Neural cell (in vitro differentiated cells): Measurements from ENCODE around the gene KIAA2012. TPM values are rescaled to one million over a fixed set of nuclear protein-coding genes. Genes with fewer than 3 reads are reported as not detected.
A peak's percentile ranks its signal among the peaks of the same experiment; 100 is the strongest.

ENCODE experiments used
- H2AFZ ChIP-seq: fragments of 200-600, 300-800 bp; sonication (generic), shearing (Covaris generic); 2 replicates; pipeline ENCODE4 v1.6.0; 2014; ENCODE audit warnings: low read depth, mild to moderate bottlenecking, antibody characterized with exemption, low read length, moderate library complexity
- H3F3A ChIP-seq: fragments of 200-600 bp; shearing (Covaris generic); 2 replicates; pipeline ENCODE4 v1.6.1; 2016; ENCODE audit warnings: mild to moderate bottlenecking, moderate library complexity, mixed read lengths, antibody characterized with exemption, low read length; ENCODE audit not compliant: insufficient read depth, poor library complexity, severe bottlenecking
- H3K27ac ChIP-seq: fragments of 200-600, 300-800 bp; sonication (generic), shearing (Covaris generic); 2 replicates; pipeline ENCODE4 v1.5.1; 2014; ENCODE audit warnings: mild to moderate bottlenecking, low read length, moderate library complexity
- H3K27me3 ChIP-seq: fragments of 300-800, 200-600 bp; sonication (generic), shearing (Covaris generic); 2 replicates; pipeline ENCODE4 v1.6.0; 2014; ENCODE audit warnings: mild to moderate bottlenecking, low read depth, low read length, moderate library complexity; ENCODE audit not compliant: insufficient read depth
- H3K36me3 ChIP-seq: fragments of 300-800, 200-600 bp; sonication (generic), shearing (Covaris generic); 2 replicates; pipeline ENCODE4 v1.5.1; 2014; ENCODE audit warnings: mild to moderate bottlenecking, antibody characterized with exemption, low read length, moderate library complexity; ENCODE audit not compliant: insufficient read depth
- H3K4me2 ChIP-seq: fragments of 300-800, 200-600 bp; sonication (generic), shearing (Covaris generic); 2 replicates; pipeline ENCODE4 v1.6.0; 2014; ENCODE audit warnings: mild to moderate bottlenecking, low read length
- H3K4me3 ChIP-seq: fragments of 300-800, 200-600 bp; sonication (generic), shearing (Covaris generic); 2 replicates; pipeline ENCODE4 v1.5.1; 2014; ENCODE audit warnings: mild to moderate bottlenecking, low read length, moderate library complexity
- H3K79me2 ChIP-seq: fragments of 200-600 bp; shearing (Covaris generic); replicated peaks from 2 replicates; pipeline ENCODE4 v1.6.0; 2014; ENCODE audit warnings: mild to moderate bottlenecking, low read length, moderate library complexity; ENCODE audit not compliant: insufficient read depth
- H3K9ac ChIP-seq: fragments of 300-800, 200-600 bp; sonication (generic), shearing (Covaris generic); 2 replicates; pipeline ENCODE4 v1.6.1; 2016; ENCODE audit warnings: mild to moderate bottlenecking, low read length, mixed read lengths
- H3K9me2 ChIP-seq: fragments of 200-600 bp; shearing (Covaris generic); 2 replicates; pipeline ENCODE4 v1.6.1; 2016; ENCODE audit warnings: mild to moderate bottlenecking, low read length, mixed read lengths; ENCODE audit not compliant: insufficient read depth
- H3K9me3 ChIP-seq: fragments of 200-600, 300-800 bp; sonication (generic), shearing (Covaris generic); 2 replicates; pipeline ENCODE4 v1.6.1; 2016; ENCODE audit warnings: mild to moderate bottlenecking, mixed run types, low read length, moderate library complexity, mixed read lengths
- H4K20me1 ChIP-seq: fragments of 200-600 bp; shearing (Covaris generic); 2 replicates; pipeline ENCODE4 v1.6.1; 2016; ENCODE audit warnings: mild to moderate bottlenecking, mixed run types; ENCODE audit not compliant: insufficient read depth
- CTCF ChIP-seq: fragments of 450-650 bp; IDR thresholded peaks from 2 replicates; pipeline ENCODE4 v1.5.1; 2014; ENCODE audit warnings: antibody characterized with exemption, mild to moderate bottlenecking, moderate library complexity; ENCODE audit not compliant: poor library complexity, severe bottlenecking
- EP300 ChIP-seq: fragments of 450-650 bp; conservative IDR thresholded peaks from 2 replicates; pipeline ENCODE4 v1.6.1; 2014; ENCODE audit warnings: antibody characterized with exemption, mild to moderate bottlenecking, moderate library complexity; ENCODE audit not compliant: poor library complexity, severe bottlenecking
- EZH2 ChIP-seq: fragments of 200-600, 300-800 bp; shearing (Covaris generic), sonication (generic); IDR thresholded peaks from 2 replicates; pipeline ENCODE4 v1.6.1; 2014; ENCODE audit warnings: antibody characterized with exemption, low read length, borderline replicate concordance, mild to moderate bottlenecking; ENCODE audit not compliant: insufficient read depth, poor library complexity, severe bottlenecking
- MXI1 ChIP-seq: fragments of 450-650 bp; conservative IDR thresholded peaks from 2 replicates; pipeline ENCODE4 v1.6.1; 2014; ENCODE audit warnings: antibody characterized with exemption, mild to moderate bottlenecking; ENCODE audit not compliant: poor library complexity, severe bottlenecking
- POLR2AphosphoS5 ChIP-seq: IDR thresholded peaks from 2 replicates; pipeline ENCODE4 v1.6.1; 2012
- RAD21 ChIP-seq: fragments of 450-650 bp; conservative IDR thresholded peaks from 2 replicates; pipeline ENCODE4 v1.6.1; 2014; ENCODE audit warnings: antibody characterized with exemption, mild to moderate bottlenecking, moderate library complexity
- REST ChIP-seq: IDR thresholded peaks from 2 replicates; pipeline ENCODE4 v1.6.1; 2012; ENCODE audit warnings: borderline replicate concordance
- SMC3 ChIP-seq: fragments of 450-650 bp; conservative IDR thresholded peaks from 2 replicates; pipeline ENCODE4 v1.6.1; 2014; ENCODE audit warnings: antibody characterized with exemption, mild to moderate bottlenecking, moderate library complexity; ENCODE audit not compliant: poor library complexity
- polyA plus RNA-seq: library from polyadenylated mRNA; depleted of rRNA; stranded (reverse); fragments of >200 nt; gene quantifications from 2 replicates; pipeline ENCODE4 v1.2.3, GENCODE V29; 2014

The KIAA2012 gene
- polyA plus RNA-seq, 1 donor from 2014 or later = not detected

- H3K4me3 ChIP-seq = no peak overlapping the region
- no peaks in the 10 kb centered on the region for H3K9me2 ChIP-seq
- H3K79me2 ChIP-seq = no peaks in the 10 kb centered on the region
- TF ChIP-seq MXI1 = no peak
- TF ChIP-seq REST = no peak
- no peak for TF ChIP-seq RAD21
- TF ChIP-seq CTCF = no peak
- TF ChIP-seq EZH2 = no peak
- no peak for TF ChIP-seq EP300
- no peak for TF ChIP-seq SMC3
- TF ChIP-seq POLR2AphosphoS5 = no peak
- H3K9ac ChIP-seq = no peak overlapping the region
- no peaks in the 10 kb centered on the region for H3K27me3 ChIP-seq
- H3K36me3 ChIP-seq = no peaks in the 10 kb centered on the region
- no peak overlapping the region for H3K4me2 ChIP-seq
- no peak overlapping the region for H3K27ac ChIP-seq
- H4K20me1 ChIP-seq = no peaks in the 10 kb centered on the region
- peaks cover 4% of the 10 kb centered on the region for H3F3A ChIP-seq
- H3K9me3 ChIP-seq = no peaks in the 10 kb centered on the region
- H2AFZ ChIP-seq = no peak overlapping the region
Observed at GRCh38 chr2:202061695-202062094, 11.4 kb upstream of the KIAA2012 start.

- Histone ChIP-seq H3K79me2 (no peaks in the 10 kb centered on the region), H3K27ac (no peak overlapping the region), H4K20me1 (no peaks in the 10 kb centered on the region), H3K4me2 (no peak overlapping the region), H3K4me3 (no peak overlapping the region), H3F3A (peaks cover 4% of the 10 kb centered on the region), H3K9ac (no peak overlapping the region), H3K36me3 (no peaks in the 10 kb centered on the region), H2AFZ (peak overlapping the region; percentile 5), H3K27me3 (no peaks in the 10 kb centered on the region), H3K9me2 (no peaks in the 10 kb centered on the region), H3K9me3 (no peaks in the 10 kb centered on the region)
- TF ChIP-seq RAD21 = no peak
- TF ChIP-seq REST = peak; percentile 21
Observed at GRCh38 chr2:202064171-202064880, 8.7 kb upstream of the KIAA2012 start.
